Peyer's patch (tissue), 4 donors: ENCODE results near the gene BCAN.

ENCODE experiments used
- CTCF ChIP-seq, 6 experiments: fragments of 450-650 bp in 4 of 6; fragments of 200-600 bp in 2 of 6; sonication (generic) in 1 of 6; IDR thresholded peaks; one replicate each; pipeline ENCODE4 v1.5.1; 2017 to 2019; ENCODE audit warnings: antibody characterized with exemption in 6 of 6, mild to moderate bottlenecking in 3 of 6, moderate library complexity in 1 of 6
- POLR2A ChIP-seq, 2 donors: fragments of 450-650 bp; IDR thresholded peaks; one replicate each; pipeline ENCODE4 v1.5.1; 2017; ENCODE audit warnings: antibody characterized with exemption in 2 of 2, mild to moderate bottlenecking in 2 of 2, moderate library complexity in 2 of 2

DNA sequence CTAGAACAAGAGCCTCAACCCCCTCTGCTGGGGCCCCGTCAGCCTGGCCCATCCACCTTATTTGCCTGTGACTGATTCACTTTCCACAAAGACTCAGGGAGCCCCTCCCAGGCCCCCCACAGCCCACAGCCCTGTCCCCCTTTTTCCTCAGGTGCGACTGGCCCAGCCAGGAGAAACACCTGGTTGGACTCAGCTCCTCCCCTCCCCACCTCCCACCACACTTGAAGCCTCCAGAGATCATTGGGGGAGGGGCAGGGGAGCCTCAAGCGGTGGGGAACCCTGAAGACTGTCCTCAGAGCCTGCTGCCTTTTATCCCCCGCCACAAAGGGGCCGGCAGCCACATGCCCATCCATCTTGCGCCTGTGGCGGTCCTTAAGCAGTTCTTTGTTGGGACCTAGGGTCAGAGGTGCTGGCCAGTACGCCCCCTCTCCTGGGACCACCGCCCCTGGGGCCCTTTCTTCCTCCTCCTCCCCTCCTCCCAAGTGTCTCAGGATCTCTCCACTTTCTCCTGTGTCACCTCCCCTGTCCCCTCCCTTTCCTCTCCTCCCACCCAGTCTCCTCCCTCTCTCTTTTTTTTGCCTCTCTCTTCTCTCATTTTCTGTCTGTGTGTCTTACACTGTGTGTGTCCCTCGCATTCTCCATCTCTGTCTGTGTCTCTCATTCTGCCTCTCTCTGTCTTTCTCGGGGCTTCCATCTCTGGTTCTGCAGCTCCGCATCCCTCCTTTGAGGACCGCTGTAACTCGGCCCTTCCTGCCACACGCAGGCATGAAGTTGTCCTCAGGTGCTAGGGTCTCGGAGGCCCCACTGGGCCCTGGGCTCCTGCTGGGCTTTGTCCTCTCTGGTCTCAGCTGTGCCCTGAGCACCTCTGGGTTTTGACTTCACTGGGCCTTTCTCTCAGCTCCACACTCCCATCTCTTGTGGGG is 51.3 kb downstream of the BCAN start:
- no peak for TF ChIP-seq CTCF (IDR thresholded peaks at IDR 0.05)
- TF ChIP-seq POLR2A (IDR thresholded peaks at IDR 0.05), result no peak
